NCI-H2107 treated with DMSO at 0.1 percent for 48 hours (cell line): ENCODE data around the gene TRIO.
"Not testable (repeated sequence)": the region's sequence is repeated elsewhere in the genome, so short reads cannot be mapped to it uniquely, and the experiment has no call there.

Experiments
- DNase-seq: peaks from one replicate; lab custom pipeline; 2025; ENCODE audit not compliant: unreplicated experiment; lab: John Stamatoyannopoulos, UW

Gene TRIO

GRCh38 chr5:14376789-14377188 lies 233.6 kb downstream of the TRIO start:
- no peak for DNase-seq

- DNase-seq: no peak
Observed at GRCh38 chr5:14379739-14380497, 236.8 kb downstream of the TRIO start.

- DNase-seq: no peak
Observed at GRCh38 chr5:14380712-14381111, 237.6 kb downstream of the TRIO start.

- DNase-seq: no peak
Observed at GRCh38 chr5:14382640-14383039, 239.5 kb downstream of the TRIO start.

- DNase-seq: no peak
Observed at GRCh38 chr5:14383923-14384322, 240.8 kb downstream of the TRIO start.

- DNase-seq: no peak
Observed at GRCh38 chr5:14385019-14385418, 241.9 kb downstream of the TRIO start.

GRCh38 chr5:14386884-14387624 lies 243.9 kb downstream of the TRIO start:
- no peak for DNase-seq

- DNase-seq: no peak
Observed at GRCh38 chr5:14388741-14389140, 245.6 kb downstream of the TRIO start.

- DNase-seq: not testable (repeated sequence)
Observed at GRCh38 chr5:14392552-14392951, 249.4 kb downstream of the TRIO start.

GRCh38 chr5:14394365-14394764 lies 251.2 kb downstream of the TRIO start:
- no peak for DNase-seq

- no peak for DNase-seq
Observed at GRCh38 chr5:14395411-14395810, 252.3 kb downstream of the TRIO start.

GRCh38 chr5:14396066-14396465 lies 252.9 kb downstream of the TRIO start:
- no peak for DNase-seq

GRCh38 chr5:14396737-14397136 lies 253.6 kb downstream of the TRIO start:
- no peak for DNase-seq

GRCh38 chr5:14397717-14398116 lies 254.6 kb downstream of the TRIO start:
- no peak for DNase-seq

GRCh38 chr5:14399054-14399692 lies 256.0 kb downstream of the TRIO start:
- peak; percentile 45 for DNase-seq

GRCh38 chr5:14400085-14400484 lies 256.9 kb downstream of the TRIO start:
- DNase-seq: no peak

GRCh38 chr5:14400611-14401010 lies 257.5 kb downstream of the TRIO start:
- DNase-seq: no peak

- no peak for DNase-seq
Observed at GRCh38 chr5:14401639-14402038, 258.5 kb downstream of the TRIO start.

- DNase-seq: no peak
Observed at GRCh38 chr5:14402424-14402823, 259.3 kb downstream of the TRIO start.

- DNase-seq: no peak
Observed at GRCh38 chr5:14404780-14405179, 261.6 kb downstream of the TRIO start.

GRCh38 chr5:14405267-14405666 lies 262.1 kb downstream of the TRIO start:
- DNase-seq: no peak
